ENCODE results near the gene KCNH1. TPM values are rescaled to one million over a fixed set of nuclear protein-coding genes. Genes with fewer than 3 reads are reported as not detected.

Gene KCNH1
- total and polyA plus RNA-seq, 9 of the 15 experiments (the other 6 are each of a cell fraction or from before 2014, with no cell fraction given) = not detected

GRCh38 chr1:210741564-210741963 lies 392.4 kb downstream of the KCNH1 start:
- ATAC-seq = no peak

More at GRCh38 chr1:210741564-210741963, 392.4 kb downstream of the KCNH1 start:
- FAIRE-seq (no peak), DNase-seq (ENCODE audit: extremely low read depth in 1 of 4, low spot score in 3 of 4) (no peak)
- intact Hi-C loops (cut with micrococcal nuclease) (no loop called here), in situ Hi-C loops (cut with MboI) (no loop called here)
- POLR2A ChIA-PET = interaction anchor here (2.5 kb wide), 1 partner anchor 12 kb away, joined by 6 read pairs; no protein-coding TSS in a partner anchor
- Histone ChIP-seq H3K4me2 (ENCODE audit: insufficient read depth, low read length) (no peak overlapping the region), H3K4me1 (replicated peaks in 1 of 2; ENCODE audit: control insufficient read depth in 2 of 2, insufficient read depth in 2 of 2, low read length in 2 of 2) (no peaks in the 10 kb centered on the region), H3K9ac (ENCODE audit: insufficient read depth in 1 of 2, low read depth in 2 of 2, low read length in 2 of 2) (no peak overlapping the region), H2AFZ (ENCODE audit: low read depth, low read length) (no peak overlapping the region), H3K9me3 (replicated peaks; ENCODE audit: control insufficient read depth, insufficient read depth, low read depth, low read length) (no peaks in the 10 kb centered on the region), H3K36me3 (ENCODE audit: control insufficient read depth, insufficient read depth, low read length) (no peaks in the 10 kb centered on the region), H4K20me1 (replicated peaks; ENCODE audit: control insufficient read depth, insufficient read depth, low read length) (no peaks in the 10 kb centered on the region), H3K79me2 (ENCODE audit: control insufficient read depth, insufficient read depth, low read length) (no peaks in the 10 kb centered on the region), H3K27me3 (ENCODE audit: control insufficient read depth in 2 of 2, insufficient read depth in 2 of 2, low read length in 2 of 2) (no peaks in the 10 kb centered on the region; a peak in 1 of 5 replicates), H3K4me3 (no peak overlapping the region), H3K9me1 (ENCODE audit: control insufficient read depth, insufficient read depth, low read length) (no peaks in the 10 kb centered on the region), H3K27ac (ENCODE audit: extremely low read depth, low read depth, low read length) (no peak overlapping the region)
- CTCF ChIA-PET (ENCODE audit: low intra/inter-chr PET ratio) = no interaction called here
- WGBS (ENCODE audit: insufficient coverage, low coverage, missing lambda C conversion rate) = 2% methylated on average over 5 of the region's 5 CpGs
- no TSS peak for BruUV-seq (replicated peaks)
- no peak for TF ChIP-seq HMGN3 (IDR thresholded peaks at IDR 0.05; ENCODE audit: borderline replicate concordance, extremely low read depth, insufficient read length, low read depth, low read length)
- no peak for TF ChIP-seq HNRNPH1 (optimal IDR thresholded peaks at IDR 0.05; ENCODE audit: low read depth, low read length)
- TF ChIP-seq ZNF445 (CRISPR knock-in tag; IDR thresholded peaks at IDR 0.05; ENCODE audit: low read depth) = no peak
- TF ChIP-seq SAFB2 (IDR thresholded peaks at IDR 0.05; ENCODE audit: borderline replicate concordance, low read depth, low read length, severe bottlenecking) = no peak
- TF ChIP-seq, protein P1, sequence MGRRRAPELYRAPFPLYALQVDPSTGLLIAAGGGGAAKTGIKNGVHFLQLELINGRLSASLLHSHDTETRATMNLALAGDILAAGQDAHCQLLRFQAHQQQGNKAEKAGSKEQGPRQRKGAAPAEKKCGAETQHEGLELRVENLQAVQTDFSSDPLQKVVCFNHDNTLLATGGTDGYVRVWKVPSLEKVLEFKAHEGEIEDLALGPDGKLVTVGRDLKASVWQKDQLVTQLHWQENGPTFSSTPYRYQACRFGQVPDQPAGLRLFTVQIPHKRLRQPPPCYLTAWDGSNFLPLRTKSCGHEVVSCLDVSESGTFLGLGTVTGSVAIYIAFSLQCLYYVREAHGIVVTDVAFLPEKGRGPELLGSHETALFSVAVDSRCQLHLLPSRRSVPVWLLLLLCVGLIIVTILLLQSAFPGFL (CRISPR knock-in tag; IDR thresholded peaks at IDR 0.05) = no peak
- no peak for TF ChIP-seq BMI1 (IDR thresholded peaks at IDR 0.05; ENCODE audit: low read length)
- no peak for TF ChIP-seq PBX2 (CRISPR knock-in tag; IDR thresholded peaks at IDR 0.05; ENCODE audit: low read depth)
- no peak for TF ChIP-seq PBX2 (tag; conservative IDR thresholded peaks at IDR 0.05; ENCODE audit: low read depth)
- TF ChIP-seq SRSF3 (IDR thresholded peaks at IDR 0.05; ENCODE audit: insufficient read depth, low read length) = no peak
- TF ChIP-seq SIN3B (IDR thresholded peaks at IDR 0.05; ENCODE audit: low read depth) = no peak
- TF ChIP-seq WHSC1 (IDR thresholded peaks at IDR 0.05; ENCODE audit: low read length) = no peak
- TF ChIP-seq E2F3 (CRISPR knock-in tag; IDR thresholded peaks at IDR 0.05) = no peak
- TF ChIP-seq, protein P2, sequence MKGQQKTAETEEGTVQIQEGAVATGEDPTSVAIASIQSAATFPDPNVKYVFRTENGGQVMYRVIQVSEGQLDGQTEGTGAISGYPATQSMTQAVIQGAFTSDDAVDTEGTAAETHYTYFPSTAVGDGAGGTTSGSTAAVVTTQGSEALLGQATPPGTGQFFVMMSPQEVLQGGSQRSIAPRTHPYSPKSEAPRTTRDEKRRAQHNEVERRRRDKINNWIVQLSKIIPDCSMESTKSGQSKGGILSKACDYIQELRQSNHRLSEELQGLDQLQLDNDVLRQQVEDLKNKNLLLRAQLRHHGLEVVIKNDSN (CRISPR knock-in tag; IDR thresholded peaks at IDR 0.05) = no peak
